B cell (primary cell): Measurements from ENCODE around the gene ATP11A. TPM values are rescaled to one million over a fixed set of nuclear protein-coding genes. Genes with fewer than 3 reads are reported as not detected.

Experiments used
- ATAC-seq: fragments of 200-7000 bp; cut with Tn5 transposase; one replicate; pipeline ENCODE4 v1.10.0; 2021; ENCODE audit warnings: low read depth, mild to moderate bottlenecking, moderate number of reproducible peaks, moderate library complexity
- CTCF ChIA-PET: fragments of 350-600 bp; sonication (Branson Sonifier 250); formaldehyde crosslinking; loops from one replicate; lab custom pipeline; 2021; ENCODE audit warnings: antibody characterized with exemption, inconsistent platforms; lab: Charles Lee
- POLR2A ChIA-PET: fragments of 350-600 bp; sonication (Branson Sonifier 250); formaldehyde crosslinking; loops from one replicate; lab custom pipeline; 2021; ENCODE audit warnings: antibody characterized with exemption; lab: Charles Lee
- DNase-seq: peaks from one replicate; pipeline ENCODE4 v3.0.0; 2013
- H2AFZ ChIP-seq: 2 replicates; pipeline ENCODE4 v1.6.1; 2012; ENCODE audit warnings: mild to moderate bottlenecking, low read depth, low read length; ENCODE audit not compliant: insufficient read depth, poor library complexity, severe bottlenecking
- H3K27ac ChIP-seq, 2 donors: 1 replicate in 1 of 2; 2 replicates in 1 of 2; pipeline ENCODE4 v1.5.1; 2012 to 2013; ENCODE audit warnings: low read length in 2 of 2, mild to moderate bottlenecking in 2 of 2, moderate library complexity in 1 of 2
- H3K27me3 ChIP-seq, 4 experiments: fragments of 200-600 bp in 1 of 4; sonication (generic) in 1 of 4; replicated peaks in 1 of 4; 1 replicate in 2 of 4; 2 replicates in 2 of 4; pipeline versions ENCODE4 v1.6.1 to v1.7.0; 2013 to 2016; ENCODE audit warnings: low read length in 3 of 4, mild to moderate bottlenecking in 2 of 4, mixed read lengths in 1 of 4, moderate library complexity in 1 of 4; ENCODE audit not compliant: insufficient read depth in 4 of 4, control insufficient read depth in 3 of 4; ENCODE audit errors: control extremely low read depth in 1 of 4
- H3K36me3 ChIP-seq, 2 experiments: replicated peaks in 1 of 2; 1 replicate in 1 of 2; 2 replicates in 1 of 2; pipeline versions ENCODE4 v1.6.1 to v1.7.1; 2013; ENCODE audit warnings: low read length in 1 of 2; ENCODE audit not compliant: insufficient read depth in 2 of 2, control insufficient read depth in 1 of 2; ENCODE audit errors: control extremely low read depth in 1 of 2, extremely low read depth in 1 of 2
- H3K4me1 ChIP-seq, 2 donors: fragments of 200-600 bp in 1 of 2; sonication (generic) in 1 of 2; 1 replicate in 1 of 2; 2 replicates in 1 of 2; pipeline versions ENCODE4 v1.5.1 to v1.6.1; 2013 to 2017; ENCODE audit warnings: low read length in 2 of 2; ENCODE audit not compliant: control insufficient read depth in 2 of 2, insufficient read depth in 2 of 2
- H3K4me2 ChIP-seq: replicated peaks from 2 replicates; pipeline ENCODE3; 2012; ENCODE audit warnings: mild to moderate bottlenecking, low read depth, low read length; ENCODE audit not compliant: poor library complexity, severe bottlenecking
- H3K4me3 ChIP-seq, 5 experiments: fragments of 200-600 bp in 1 of 5; sonication (generic) in 1 of 5; 1 replicate in 3 of 5; 2 replicates in 2 of 5; pipeline versions ENCODE4 v1.5.1 to v1.7.0; 2011 to 2016; ENCODE audit warnings: low read length in 4 of 5, mild to moderate bottlenecking in 4 of 5, low read depth in 2 of 5, control low read depth in 1 of 5, moderate library complexity in 1 of 5; ENCODE audit not compliant: insufficient read depth in 1 of 5; ENCODE audit errors: control extremely low read depth in 1 of 5, extremely low read depth in 1 of 5
- H3K79me2 ChIP-seq: fragments of 200-600 bp; sonication (generic); one replicate; pipeline ENCODE4 v1.6.0; 2016; ENCODE audit warnings: low read length; ENCODE audit not compliant: control insufficient read depth, insufficient read depth
- H3K9ac ChIP-seq: fragments of 200-600 bp; sonication (generic); 2 replicates; pipeline ENCODE4 v1.6.1; 2017; ENCODE audit warnings: mild to moderate bottlenecking, low read length, moderate library complexity
- H3K9me3 ChIP-seq, 3 donors: one replicate each; pipeline versions ENCODE4 v1.6.1 to v1.7.1; 2013; ENCODE audit warnings: low read length in 2 of 3; ENCODE audit not compliant: control insufficient read depth in 2 of 3, insufficient read depth in 1 of 3; ENCODE audit errors: control extremely low read depth in 1 of 3
- H4K20me1 ChIP-seq: 2 replicates; pipeline ENCODE4 v1.6.0; 2012; ENCODE audit warnings: mild to moderate bottlenecking, low read length; ENCODE audit not compliant: insufficient read depth, control insufficient read depth, poor library complexity, severe bottlenecking
- H3K27ac Mint-ChIP-seq: one replicate; pipeline ENCODE4 v1.8.0; 2021; ENCODE audit warnings: mixed read lengths
- H3K27me3 Mint-ChIP-seq: one replicate; pipeline ENCODE4 v1.8.0; 2021; ENCODE audit warnings: mixed read lengths
- H3K4me1 Mint-ChIP-seq: one replicate; pipeline ENCODE4 v1.8.0; 2021; ENCODE audit warnings: mixed read lengths
- H3K4me3 Mint-ChIP-seq: one replicate; pipeline ENCODE4 v1.8.0; 2021; ENCODE audit warnings: mixed read lengths
- H3K9me3 Mint-ChIP-seq: one replicate; pipeline ENCODE4 v1.8.0; 2022; ENCODE audit warnings: mixed read lengths; ENCODE audit not compliant: insufficient read depth
- CTCF ChIP-seq: fragments of 200-600 bp; IDR thresholded peaks from one replicate; pipeline ENCODE4 v1.8.0; 2022; ENCODE audit warnings: antibody characterized with exemption, mild to moderate bottlenecking
- EZH2 ChIP-seq: IDR thresholded peaks from 2 replicates; pipeline ENCODE4 v1.6.1; 2012; ENCODE audit warnings: borderline replicate concordance, low read depth, mild to moderate bottlenecking, moderate library complexity, low read length; ENCODE audit not compliant: insufficient read depth, poor library complexity, severe bottlenecking
- WGBS: methylation state at CpG from one replicate; pipeline ENCODE4 v1.1.5; 2013; ENCODE audit warnings: missing lambda C conversion rate; ENCODE audit not compliant: insufficient coverage; 5-methylcytosine and 5-hydroxymethylcytosine counted together
- intact Hi-C: fragments of 100-400 bp; cut with micrococcal nuclease; formaldehyde crosslinking; loops from one replicate; pipeline ENCODE4 v1.10.0; 2022
- polyA plus RNA-seq: library from polyadenylated mRNA; depleted of rRNA; stranded (reverse); fragments of >200 nt; gene quantifications from 2 replicates; pipeline ENCODE4 v1.2.3, GENCODE V29; 2012
- total RNA-seq, 2 donors: library from RNA; stranded (reverse); fragments of 120-200 nt in 1 of 2; gene quantifications; 1 replicate in 1 of 2; 2 replicates in 1 of 2; pipeline versions ENCODE4 v1.2.3 to v1.2.4, GENCODE V29; 2013 to 2022

Gene ATP11A
- total and polyA plus RNA-seq, 2 donors (not counting 1 experiment from before 2014, with no cell fraction given), result 36.9 to 60.3 TPM

GRCh38 chr13:112783135-112783977 lies 93.5 kb downstream of the ATP11A start:
- ATAC-seq, result no peak
- ChIA-PET CTCF (no interaction called here), POLR2A (no interaction called here)
- Mint-ChIP-seq H3K4me1 (no peaks in the 10 kb centered on the region), H3K4me3 (no peak overlapping the region), H3K27me3 (no peaks in the 10 kb centered on the region), H3K9me3 (no peaks in the 10 kb centered on the region), H3K27ac (no peak overlapping the region)
- H3K27ac ChIP-seq, result no peak overlapping the region
- TF ChIP-seq CTCF, result no peak
- no peaks in the 10 kb centered on the region for H3K36me3 ChIP-seq
- 69% methylated on average over 25 of the region's 28 CpGs for whole genome bisulfite sequencing
- DNase-seq, result no peak
- no peak overlapping the region for H3K9ac ChIP-seq
- H4K20me1 ChIP-seq, result no peaks in the 10 kb centered on the region
- no peaks in the 10 kb centered on the region for H3K79me2 ChIP-seq
- intact Hi-C loops, result no loop called here
- peaks cover 0 to 9% (median 0%) of the 10 kb centered on the region in 3 donors for H3K9me3 ChIP-seq
- H2AFZ ChIP-seq, result no peak overlapping the region
- H3K27me3 ChIP-seq, result no peaks in the 10 kb centered on the region
- H3K4me1 ChIP-seq, result no peaks in the 10 kb centered on the region
- H3K4me2 ChIP-seq, result no peak overlapping the region
- no peak overlapping the region for H3K4me3 ChIP-seq

GRCh38 chr13:112783978-112784371 lies 94.1 kb downstream of the ATP11A start:
- Histone ChIP-seq H3K4me2 (no peak overlapping the region), H3K36me3 (peaks cover 0 to 2% of the 10 kb centered on the region in 2 experiments), H3K4me1 (no peaks in the 10 kb centered on the region), H3K27me3 (no peaks in the 10 kb centered on the region), H3K9me3 (peaks cover 0 to 9% (median 0%) of the 10 kb centered on the region in 3 donors), H3K9ac (no peak overlapping the region), H3K4me3 (no peak overlapping the region), H3K79me2 (no peaks in the 10 kb centered on the region), H4K20me1 (no peaks in the 10 kb centered on the region), H2AFZ (no peak overlapping the region), H3K27ac (no peak overlapping the region)
- no peaks in the 10 kb centered on the region for H3K4me1 Mint-ChIP-seq
- H3K27me3 Mint-ChIP-seq, result no peaks in the 10 kb centered on the region
- no peak overlapping the region for H3K27ac Mint-ChIP-seq
- ATAC-seq, result no peak
- TF ChIP-seq CTCF (no peak), EZH2 (no peak)
- no peaks in the 10 kb centered on the region for H3K9me3 Mint-ChIP-seq
- intact Hi-C loops, result no loop called here
- ChIA-PET POLR2A (no interaction called here), CTCF (no interaction called here)
- H3K4me3 Mint-ChIP-seq, result no peak overlapping the region
- no peak for DNase-seq
- WGBS, result 78% methylated on average over 9 of the region's 9 CpGs
